ENCODE data around the gene SRRT.
"Not testable (repeated sequence)": the region's sequence is repeated elsewhere in the genome, so short reads cannot be mapped to it uniquely, and the experiment has no call there.

SRRT gene

DNA sequence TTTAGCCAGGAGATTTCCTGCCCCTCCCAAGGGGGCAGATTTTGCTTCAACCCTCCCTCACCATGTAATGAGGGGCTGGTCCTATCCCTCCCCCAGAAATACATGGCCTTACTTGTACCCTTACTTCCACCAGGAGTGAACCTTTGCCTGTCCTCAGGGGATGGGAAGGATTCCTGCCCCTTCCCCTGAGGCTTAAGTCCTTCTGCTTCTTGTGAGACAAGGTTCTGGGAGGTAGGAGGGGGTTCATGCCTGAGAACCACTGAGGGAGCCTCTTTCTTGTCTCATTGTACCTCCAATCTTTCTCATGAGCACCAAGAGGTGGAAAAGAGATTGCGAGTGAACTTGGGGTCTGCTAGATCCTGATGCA, 54.9 kb downstream of the SRRT start:
- DNase-seq (ENCODE audit: extremely low read depth in 1 of 2, low read depth in 1 of 2): no peak

DNA sequence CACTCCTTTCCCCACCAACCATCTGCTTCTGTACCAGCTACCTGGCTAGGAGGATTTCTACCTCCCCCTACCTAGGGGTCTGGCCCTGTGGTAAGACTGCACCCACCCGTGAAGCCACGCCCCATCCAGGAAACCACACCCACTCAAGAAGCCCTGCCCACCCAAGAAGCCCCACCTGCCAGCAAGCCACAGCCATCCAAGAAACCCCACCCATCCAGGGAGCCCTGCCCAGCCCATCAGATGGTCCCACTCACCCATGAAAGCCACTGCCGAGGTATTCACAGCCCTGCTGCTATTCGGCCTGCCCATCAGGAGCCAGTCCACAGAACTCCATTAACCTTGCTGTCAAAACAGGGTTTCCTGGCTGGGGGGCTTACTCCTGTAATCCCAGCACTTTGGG, 58.8 kb downstream of the SRRT start:
- no peak for DNase-seq (ENCODE audit: extremely low read depth in 1 of 2, low read depth in 1 of 2)

DNA sequence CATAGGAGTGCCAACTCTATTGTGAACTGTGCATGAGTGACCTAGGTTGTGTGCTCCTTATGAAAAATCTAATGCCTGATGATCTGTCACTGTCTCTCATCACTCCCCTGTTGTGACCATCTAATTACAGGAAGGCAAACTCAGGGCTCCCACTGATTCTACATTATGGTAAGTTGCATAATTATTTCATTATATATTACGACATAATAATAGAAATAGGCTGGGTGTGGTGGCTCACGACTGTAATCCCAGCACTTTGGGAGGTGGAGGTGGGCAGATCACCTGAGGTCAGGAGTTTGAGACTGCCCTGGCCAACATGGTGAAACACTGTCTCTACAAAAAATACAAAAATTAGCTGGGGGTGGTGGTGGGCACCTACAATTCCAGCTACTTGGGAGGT, 60.5 kb downstream of the SRRT start:
- not testable (repeated sequence) for DNase-seq (ENCODE audit: extremely low read depth in 1 of 2, low read depth in 1 of 2)

DNA sequence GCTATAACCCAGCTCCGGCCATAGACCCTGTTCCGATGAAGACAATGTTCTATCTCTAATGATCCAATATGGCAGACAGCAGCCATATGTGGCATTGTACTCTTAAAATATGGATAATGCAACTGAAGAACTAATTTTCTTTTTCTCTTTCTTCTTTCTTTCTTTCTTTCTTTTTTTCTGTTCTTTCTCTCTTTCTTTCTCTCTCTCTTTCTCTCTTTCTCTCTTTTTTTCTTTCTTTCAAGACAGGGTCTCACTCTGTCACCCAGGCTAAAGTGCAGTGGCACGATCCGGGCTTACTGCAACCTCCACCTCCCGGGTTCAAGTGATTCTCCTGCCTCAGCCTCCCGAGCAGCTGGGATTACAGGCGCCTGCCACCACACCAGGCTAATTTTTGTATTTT, 61.3 kb downstream of the SRRT start:
- not testable (repeated sequence) for DNase-seq (ENCODE audit: extremely low read depth in 1 of 2, low read depth in 1 of 2)

Measured in stimulated activated CD8-positive, alpha-beta memory T cell treated with anti-CD3 and anti-CD28 coated beads, Interleukin-7, amount 100 ng/mL, for 48 hours (primary cell).